ENCODE results near the gene AIFM1. TPM values are rescaled to one million over a fixed set of nuclear protein-coding genes. Genes with fewer than 3 reads are reported as not detected.

The AIFM1 gene
- total RNA-seq, 1 donor from 2014 or later: 29.1 TPM

DNA sequence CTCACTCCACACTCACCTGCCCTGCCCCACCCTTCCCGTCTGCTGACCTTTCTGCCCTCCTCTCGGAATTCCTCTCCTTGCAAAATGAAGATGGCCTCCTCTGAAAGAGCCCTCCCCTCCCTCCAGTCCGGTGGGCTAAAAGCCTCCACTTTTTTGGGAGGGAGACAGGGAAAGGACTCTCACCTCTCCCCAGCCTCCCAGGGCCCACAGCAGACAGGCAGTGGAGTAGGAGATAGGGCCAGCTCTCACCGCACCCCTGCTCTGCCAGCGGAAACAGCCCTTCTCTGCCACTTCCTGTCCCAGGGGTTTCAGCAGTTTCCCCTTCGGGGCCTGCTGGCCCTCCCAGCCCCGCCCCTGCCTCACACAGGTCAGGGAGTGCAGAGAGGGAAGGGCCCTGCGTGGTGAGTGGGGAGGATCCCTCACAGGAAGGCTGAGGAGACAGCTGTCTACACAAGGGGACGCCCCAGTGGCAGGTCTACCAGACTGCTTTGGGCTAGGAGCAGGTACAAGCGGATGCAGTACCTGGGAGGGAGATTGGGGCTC is 73.6 kb downstream of the AIFM1 start:
- TF ChIP-seq, protein P1, sequence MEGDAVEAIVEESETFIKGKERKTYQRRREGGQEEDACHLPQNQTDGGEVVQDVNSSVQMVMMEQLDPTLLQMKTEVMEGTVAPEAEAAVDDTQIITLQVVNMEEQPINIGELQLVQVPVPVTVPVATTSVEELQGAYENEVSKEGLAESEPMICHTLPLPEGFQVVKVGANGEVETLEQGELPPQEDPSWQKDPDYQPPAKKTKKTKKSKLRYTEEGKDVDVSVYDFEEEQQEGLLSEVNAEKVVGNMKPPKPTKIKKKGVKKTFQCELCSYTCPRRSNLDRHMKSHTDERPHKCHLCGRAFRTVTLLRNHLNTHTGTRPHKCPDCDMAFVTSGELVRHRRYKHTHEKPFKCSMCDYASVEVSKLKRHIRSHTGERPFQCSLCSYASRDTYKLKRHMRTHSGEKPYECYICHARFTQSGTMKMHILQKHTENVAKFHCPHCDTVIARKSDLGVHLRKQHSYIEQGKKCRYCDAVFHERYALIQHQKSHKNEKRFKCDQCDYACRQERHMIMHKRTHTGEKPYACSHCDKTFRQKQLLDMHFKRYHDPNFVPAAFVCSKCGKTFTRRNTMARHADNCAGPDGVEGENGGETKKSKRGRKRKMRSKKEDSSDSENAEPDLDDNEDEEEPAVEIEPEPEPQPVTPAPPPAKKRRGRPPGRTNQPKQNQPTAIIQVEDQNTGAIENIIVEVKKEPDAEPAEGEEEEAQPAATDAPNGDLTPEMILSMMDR (IDR thresholded peaks at IDR 0.05; ENCODE audit: partially characterized antibody, unreplicated experiment): no peak
- DNase-seq: no peak
- Mint-ChIP-seq H3K36me3 (ENCODE audit: unreplicated experiment) (no peaks in the 10 kb centered on the region), H3K27ac (ENCODE audit: unreplicated experiment) (no peak overlapping the region), H3K4me1 (ENCODE audit: low read depth, unreplicated experiment) (no peaks in the 10 kb centered on the region), H3K4me3 (ENCODE audit: unreplicated experiment) (no peak overlapping the region), H3K27me3 (ENCODE audit: unreplicated experiment) (no peaks in the 10 kb centered on the region), H3K9me3 (ENCODE audit: unreplicated experiment) (peaks cover 2% of the 10 kb centered on the region)

DNA sequence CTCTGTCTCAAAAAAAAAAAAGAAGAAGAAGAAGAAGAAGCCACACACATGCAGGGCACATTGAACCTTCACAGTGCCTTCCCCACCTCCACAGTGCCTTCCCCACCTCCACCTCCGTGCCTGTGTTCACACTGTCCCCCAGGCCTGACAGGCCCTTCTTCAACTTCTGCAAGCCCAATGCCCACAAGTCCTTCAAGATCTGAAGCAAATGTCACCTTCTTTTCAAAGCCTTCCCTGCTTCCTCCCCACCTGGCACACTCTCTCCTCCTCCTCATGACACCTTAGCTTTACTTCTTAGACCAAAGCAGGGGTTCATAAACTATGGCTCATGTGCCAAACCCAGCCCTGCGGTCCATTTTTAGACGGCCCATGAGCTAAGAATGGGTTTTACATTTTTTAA is 75.3 kb downstream of the AIFM1 start:
- TF ChIP-seq, protein P1 (IDR thresholded peaks at IDR 0.05; ENCODE audit: partially characterized antibody, unreplicated experiment): no peak
- no peaks in the 10 kb centered on the region for H3K27me3 Mint-ChIP-seq (ENCODE audit: unreplicated experiment)
- H3K36me3 Mint-ChIP-seq (ENCODE audit: unreplicated experiment): no peaks in the 10 kb centered on the region
- peaks cover 2% of the 10 kb centered on the region for H3K9me3 Mint-ChIP-seq (ENCODE audit: unreplicated experiment)
- no peaks in the 10 kb centered on the region for H3K4me1 Mint-ChIP-seq (ENCODE audit: low read depth, unreplicated experiment)
- DNase-seq: no peak
- H3K27ac Mint-ChIP-seq (ENCODE audit: unreplicated experiment): no peak overlapping the region
- H3K4me3 Mint-ChIP-seq (ENCODE audit: unreplicated experiment): no peak overlapping the region

DNA sequence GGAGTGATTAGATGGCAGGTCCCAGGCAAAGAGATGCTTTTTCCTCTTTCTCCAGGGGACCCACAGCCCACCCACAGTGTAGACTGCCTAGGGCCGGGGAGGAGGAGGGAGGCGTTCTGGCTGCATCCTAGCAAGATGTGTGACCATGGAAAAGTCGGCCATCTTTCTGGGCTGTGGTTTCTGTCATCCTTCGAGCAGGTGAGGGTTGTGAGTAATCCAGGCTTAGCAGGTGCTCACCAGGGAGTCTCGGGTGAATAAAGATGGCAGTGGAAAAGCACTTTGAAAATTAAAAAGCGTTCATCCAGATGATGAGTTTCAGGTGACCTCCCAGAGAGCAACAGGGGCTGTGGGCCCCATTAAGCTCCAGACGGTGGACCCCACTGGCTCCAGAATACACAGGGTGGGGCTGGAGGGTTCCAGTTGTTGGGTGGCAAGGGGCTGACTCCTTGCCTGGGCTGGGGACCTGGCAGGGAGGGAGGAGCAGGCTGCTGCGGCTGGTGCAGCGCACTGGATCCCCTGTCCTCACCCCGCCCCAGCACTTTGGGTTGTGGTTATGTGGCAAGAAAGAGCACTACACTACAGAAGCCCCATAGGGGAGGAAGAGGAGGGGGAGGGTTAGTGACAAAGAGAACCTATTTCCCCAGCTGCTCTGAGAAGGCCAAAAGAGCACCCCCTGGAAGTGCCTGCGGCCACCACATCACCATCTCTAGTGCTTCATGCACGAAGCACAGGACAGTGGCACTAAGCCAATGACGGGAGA is 79.0 kb downstream of the AIFM1 start:
- DNase-seq: no peak
- Mint-ChIP-seq H3K9me3 (ENCODE audit: unreplicated experiment) (peaks cover 2% of the 10 kb centered on the region), H3K4me1 (ENCODE audit: low read depth, unreplicated experiment) (no peaks in the 10 kb centered on the region), H3K4me3 (ENCODE audit: unreplicated experiment) (no peak overlapping the region), H3K36me3 (ENCODE audit: unreplicated experiment) (no peaks in the 10 kb centered on the region), H3K27ac (ENCODE audit: unreplicated experiment) (no peak overlapping the region), H3K27me3 (ENCODE audit: unreplicated experiment) (no peaks in the 10 kb centered on the region)
- TF ChIP-seq, protein P1 (IDR thresholded peaks at IDR 0.05; ENCODE audit: partially characterized antibody, unreplicated experiment): no peak

DNA sequence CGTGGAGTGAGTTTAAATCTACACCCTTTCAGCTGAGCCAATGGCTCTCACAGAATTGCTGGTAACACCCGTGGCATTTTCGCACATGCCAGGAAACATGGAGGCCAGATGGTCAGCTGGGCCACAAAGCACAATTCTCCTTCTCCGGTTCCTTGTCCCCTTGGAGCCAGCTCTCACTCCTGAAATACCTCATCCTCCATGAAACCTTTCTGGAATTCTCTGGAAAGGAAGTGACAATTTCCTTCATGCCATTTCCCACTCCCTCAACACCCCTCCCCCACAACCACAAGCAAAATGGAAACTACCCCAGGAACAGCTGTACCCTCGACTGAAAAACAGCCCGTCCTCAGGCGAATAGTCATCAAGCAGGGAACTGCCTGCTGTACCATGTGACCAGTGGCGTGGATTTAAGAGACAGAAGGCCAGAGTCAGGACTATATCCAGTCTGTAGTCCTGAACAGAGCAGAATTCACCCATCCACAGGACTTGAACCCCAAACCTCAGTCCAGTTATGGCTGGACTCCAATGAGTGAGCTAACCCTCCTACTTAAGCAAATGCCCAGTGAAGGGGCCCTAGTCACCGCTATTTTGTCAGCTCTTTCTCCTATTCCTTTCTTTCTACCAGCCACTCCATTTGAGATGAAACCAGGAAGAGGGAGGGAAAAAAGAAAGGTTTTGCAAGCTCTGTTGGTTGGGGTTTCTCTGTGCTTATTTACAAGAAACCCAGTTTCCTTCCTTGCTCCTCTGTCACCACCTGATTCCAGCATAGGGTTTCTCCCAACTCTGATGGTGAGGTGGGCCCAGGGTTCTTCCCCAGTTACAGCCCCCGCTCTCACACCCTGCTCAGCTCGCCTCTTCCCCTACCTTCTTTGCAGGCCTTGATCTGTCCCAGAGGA is 79.8 kb downstream of the AIFM1 start:
- Mint-ChIP-seq H3K27ac (ENCODE audit: unreplicated experiment) (no peak overlapping the region), H3K4me3 (ENCODE audit: unreplicated experiment) (no peak overlapping the region), H3K9me3 (ENCODE audit: unreplicated experiment) (peaks cover 4% of the 10 kb centered on the region), H3K27me3 (ENCODE audit: unreplicated experiment) (no peaks in the 10 kb centered on the region), H3K4me1 (ENCODE audit: low read depth, unreplicated experiment) (peaks cover 3% of the 10 kb centered on the region), H3K36me3 (ENCODE audit: unreplicated experiment) (no peaks in the 10 kb centered on the region)
- TF ChIP-seq, protein P1 (IDR thresholded peaks at IDR 0.05; ENCODE audit: partially characterized antibody, unreplicated experiment): no peak
- no peak for DNase-seq

Measured in glutamatergic neuron (in vitro differentiated cells).